NCI-H1048 (cell line): ENCODE data around the gene PTPRU.

Experiments used
- DNase-seq: peaks from one replicate; lab custom pipeline; 2025; lab: John Stamatoyannopoulos, UW

PTPRU gene

GRCh38 chr1:29235955-29236711, at the start of gene PTPRU:
TSS of gene PTPRU (plus strand) at chr1:29236522. CDS start at chr1:29236645, 123 bp downstream.
- DNase-seq, result peak; percentile 59

DNA sequence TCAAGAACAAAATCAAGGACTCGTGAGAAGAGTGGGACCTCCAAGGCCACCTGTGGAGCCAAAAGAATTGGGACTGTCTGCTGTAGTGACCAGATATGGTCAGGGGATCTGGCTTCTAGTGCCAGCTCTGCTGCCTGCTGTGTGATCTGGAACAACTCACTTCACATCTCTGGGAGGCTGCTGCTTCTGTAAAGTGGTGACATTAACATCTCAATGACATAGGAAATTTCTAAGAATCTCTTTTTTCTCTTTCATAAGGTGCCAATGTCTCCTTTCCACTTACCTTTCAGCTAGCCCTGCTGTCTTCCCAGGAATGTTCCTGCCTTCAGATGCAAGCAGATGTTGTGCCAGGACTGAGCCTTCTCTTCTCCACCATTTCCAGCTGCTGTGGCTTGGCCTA, 49.6 kb upstream of the PTPRU start:
- no peak for DNase-seq

DNA sequence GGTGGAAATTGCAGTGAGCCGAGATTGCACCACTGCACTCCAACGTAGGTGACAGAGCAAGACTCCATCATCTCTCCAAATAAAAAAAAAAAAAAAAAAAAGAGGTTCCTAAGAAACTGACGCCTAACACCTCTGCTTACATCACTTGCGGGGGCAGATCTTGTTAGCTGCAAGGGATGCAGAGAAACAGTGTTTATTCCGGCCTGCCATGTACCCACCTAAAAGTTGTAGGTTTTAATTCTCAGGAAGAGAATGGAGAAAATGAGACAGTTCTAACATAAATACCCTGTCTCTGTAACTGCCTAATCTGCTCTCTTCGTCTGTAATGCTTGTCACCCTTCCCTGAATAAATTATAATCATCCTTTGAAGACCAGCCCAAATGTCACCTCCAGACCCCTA, 45.6 kb upstream of the PTPRU start:
- no peak for DNase-seq

DNA sequence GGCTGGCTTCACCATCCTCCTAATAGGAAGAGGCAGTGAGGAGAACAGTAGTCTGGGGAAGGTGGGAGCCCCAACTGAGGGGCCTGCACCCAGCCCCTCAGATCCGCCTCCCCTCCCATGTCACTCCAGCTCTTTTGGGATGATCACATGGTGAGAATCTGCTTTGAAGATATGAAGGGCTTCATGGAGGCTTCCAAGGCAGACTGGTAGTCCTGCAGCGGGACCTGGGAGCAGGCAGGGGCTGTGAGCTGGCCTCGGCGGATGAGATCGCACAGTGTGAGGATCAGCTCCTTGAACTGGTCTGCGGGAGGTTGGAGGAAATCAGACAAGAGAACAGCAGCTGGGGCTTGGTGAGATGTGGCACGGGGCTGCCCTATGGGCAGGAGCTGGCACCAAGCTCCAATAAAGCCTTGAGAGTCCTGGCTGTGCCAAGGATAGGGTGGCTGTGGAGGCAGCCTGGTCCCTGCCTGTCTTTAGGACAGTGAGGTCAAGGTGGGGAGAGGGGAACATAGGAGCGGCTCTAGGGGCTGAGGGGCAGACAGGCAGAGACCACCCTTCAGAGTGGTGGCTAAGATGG, 42.4 kb upstream of the PTPRU start:
- DNase-seq, result no peak

DNA sequence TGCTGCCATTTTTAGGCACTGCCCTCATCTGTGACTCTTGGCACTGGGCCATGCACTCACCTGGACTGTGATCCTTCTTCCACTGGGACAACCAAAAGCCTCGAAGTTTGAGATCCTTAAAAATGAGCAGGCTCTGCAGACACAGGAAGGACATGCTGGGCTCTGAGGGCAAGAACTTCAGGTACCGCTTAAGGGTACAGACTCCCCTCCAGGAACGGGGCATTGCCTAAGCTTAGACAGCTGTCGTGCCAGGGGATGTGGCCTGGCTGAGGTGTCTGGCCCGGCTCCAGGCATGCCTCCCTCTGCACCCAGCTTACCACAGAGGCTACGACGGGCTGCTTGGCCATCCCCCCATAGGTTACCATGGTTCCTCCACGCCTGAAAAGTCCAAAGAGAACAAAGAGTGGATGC, 40.4 kb upstream of the PTPRU start:
- no peak for DNase-seq

DNA sequence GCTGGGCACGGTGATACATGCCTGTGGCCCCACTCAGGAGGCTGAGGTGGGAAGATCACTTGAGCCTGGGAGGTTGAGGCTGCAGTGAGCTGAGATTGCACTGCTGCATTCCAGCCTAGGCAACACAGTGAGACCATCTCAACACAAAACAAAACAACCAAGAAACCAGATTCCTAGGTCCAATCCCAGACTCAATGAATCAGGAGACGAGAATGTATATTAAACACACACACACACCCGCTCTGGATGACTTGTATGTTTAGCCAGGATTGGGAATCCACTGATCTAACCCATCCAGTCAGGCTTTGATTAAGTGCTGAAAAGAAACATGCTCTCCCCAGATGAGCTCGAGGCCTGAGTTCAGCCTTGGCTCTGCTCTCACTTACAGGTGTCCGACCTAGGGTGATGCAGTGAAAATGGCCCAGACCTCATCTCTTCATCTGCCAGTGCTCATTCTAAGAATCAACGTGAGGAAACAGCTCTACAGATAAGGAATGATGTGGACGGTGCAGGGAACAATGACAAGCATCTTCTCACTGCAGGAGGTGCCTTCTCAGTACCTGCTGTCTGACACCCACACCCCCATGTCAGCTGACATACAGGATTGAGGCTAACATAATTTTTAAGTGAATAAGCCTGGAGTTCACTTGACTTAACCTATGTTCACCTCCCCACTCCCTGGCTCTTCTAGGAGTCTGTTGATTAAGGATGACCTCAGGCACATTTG, 39.3 kb upstream of the PTPRU start:
- no peak for DNase-seq

DNA sequence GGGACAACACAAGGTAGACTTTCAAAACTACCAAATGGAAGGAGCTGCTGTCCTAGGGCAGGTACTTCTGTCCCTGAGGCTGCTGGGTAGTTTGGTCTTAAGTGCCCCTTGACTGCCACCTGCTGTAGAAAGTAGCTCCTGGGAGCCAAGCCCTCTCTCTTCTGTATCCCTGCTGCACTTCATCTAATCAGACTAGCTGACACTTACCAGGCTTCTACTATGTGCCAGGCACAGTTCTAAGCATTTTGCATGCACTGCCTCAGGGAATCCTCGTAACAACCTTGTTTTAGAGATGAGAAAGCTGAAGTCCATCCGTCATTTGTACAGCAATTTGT, 38.8 kb upstream of the PTPRU start:
- no peak for DNase-seq

GRCh38 chr1:29197993-29198392, 38.3 kb upstream of the PTPRU start:
- no peak for DNase-seq

GRCh38 chr1:29200906-29201594, 35.3 kb upstream of the PTPRU start:
- DNase-seq, result no peak

GRCh38 chr1:29201595-29202051, 34.7 kb upstream of the PTPRU start:
- DNase-seq, result no peak

DNA sequence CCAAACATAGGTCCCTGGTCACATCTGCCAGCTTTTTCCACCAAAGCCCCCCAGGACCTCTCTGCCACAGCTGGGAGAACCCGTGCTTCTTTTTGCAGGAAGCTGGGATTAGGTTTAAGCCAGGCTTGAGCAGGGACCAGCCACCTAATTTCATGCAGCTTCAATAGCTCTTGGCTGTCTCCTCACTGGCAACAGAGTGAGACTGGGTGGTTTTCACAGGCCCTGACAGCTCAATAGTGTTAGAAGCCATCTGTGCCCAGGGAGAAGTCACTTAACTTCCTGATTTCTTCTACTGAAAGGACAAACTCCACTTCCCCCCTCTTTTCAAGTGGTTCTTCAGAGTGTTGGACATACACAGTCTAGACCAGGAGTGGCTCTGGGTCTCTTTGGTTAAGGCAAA, 34.3 kb upstream of the PTPRU start:
- DNase-seq, result no peak

- DNase-seq, result peak; percentile 65
These were observed 33.6 kb upstream of the PTPRU start for GRCh38 chr1:29202584-29203340.

GRCh38 chr1:29208442-29208841, 27.9 kb upstream of the PTPRU start:
- DNase-seq, result no peak

- DNase-seq, result no peak
These were observed 27.1 kb upstream of the PTPRU start for GRCh38 chr1:29209173-29209572.

- DNase-seq, result no peak
These were observed 25.8 kb upstream of the PTPRU start for GRCh38 chr1:29210278-29211085.

- DNase-seq, result no peak
These were observed 25.0 kb upstream of the PTPRU start for GRCh38 chr1:29211086-29212030.

GRCh38 chr1:29213055-29213454, 23.3 kb upstream of the PTPRU start:
- DNase-seq, result no peak

- no peak for DNase-seq
These were observed 18.7 kb upstream of the PTPRU start for GRCh38 chr1:29217633-29218032.

- DNase-seq, result no peak
These were observed 18.1 kb upstream of the PTPRU start for GRCh38 chr1:29218223-29218622.

GRCh38 chr1:29221296-29221695, 15.0 kb upstream of the PTPRU start:
- no peak for DNase-seq
